ENCODE data around the gene CDH13. TPM values are rescaled to one million over a fixed set of nuclear protein-coding genes. Genes with fewer than 3 reads are reported as not detected.

The CDH13 gene
- total RNA-seq, 3 donors from 2014 or later, result 4.9 to 11.2 (median 9.8) TPM

DNA sequence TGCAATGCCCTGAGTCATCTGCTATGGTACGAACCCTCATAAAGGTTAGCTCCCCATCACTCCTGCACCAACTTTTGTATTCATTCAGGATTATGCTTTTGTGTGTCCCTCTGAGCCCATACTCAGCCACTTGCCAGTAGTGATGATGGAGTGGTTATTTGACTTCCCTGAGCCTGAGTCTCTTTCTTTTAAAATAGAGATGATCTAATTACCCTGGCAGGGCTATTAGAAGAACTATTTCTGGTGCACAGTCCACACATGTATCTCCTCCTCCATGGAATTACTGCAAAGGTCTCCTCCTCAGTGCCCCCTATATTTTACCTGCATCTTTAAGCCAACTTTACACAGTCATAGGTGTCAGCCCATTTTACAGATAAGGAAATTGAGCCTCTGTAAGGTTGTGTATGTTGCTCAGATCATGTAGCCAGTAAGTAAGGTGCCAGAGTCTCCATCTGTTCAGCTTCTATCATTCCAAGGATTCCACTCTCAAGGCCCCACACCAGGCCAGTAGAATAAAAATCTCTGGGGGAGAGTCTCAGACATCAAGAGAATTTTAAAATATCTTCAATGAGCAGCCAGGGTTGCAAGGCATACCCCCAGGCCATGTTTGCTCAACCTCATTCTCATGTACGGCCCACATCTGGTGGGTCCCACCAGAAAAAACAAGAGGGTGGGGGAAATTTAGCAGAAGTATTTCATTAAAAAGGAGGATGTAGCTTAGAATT lies 847.3 kb downstream of the CDH13 start:
- Histone ChIP-seq H3K4me1 (ENCODE audit: low read depth) (no peaks in the 10 kb centered on the region), H3K9me3 (no peaks in the 10 kb centered on the region), H3K4me3 (no peak overlapping the region), H3K36me3 (ENCODE audit: low read depth) (no peaks in the 10 kb centered on the region)
- intact Hi-C loops (cut with DNase I, micrococcal nuclease), result no loop called here
- TF ChIP-seq, protein P1, sequence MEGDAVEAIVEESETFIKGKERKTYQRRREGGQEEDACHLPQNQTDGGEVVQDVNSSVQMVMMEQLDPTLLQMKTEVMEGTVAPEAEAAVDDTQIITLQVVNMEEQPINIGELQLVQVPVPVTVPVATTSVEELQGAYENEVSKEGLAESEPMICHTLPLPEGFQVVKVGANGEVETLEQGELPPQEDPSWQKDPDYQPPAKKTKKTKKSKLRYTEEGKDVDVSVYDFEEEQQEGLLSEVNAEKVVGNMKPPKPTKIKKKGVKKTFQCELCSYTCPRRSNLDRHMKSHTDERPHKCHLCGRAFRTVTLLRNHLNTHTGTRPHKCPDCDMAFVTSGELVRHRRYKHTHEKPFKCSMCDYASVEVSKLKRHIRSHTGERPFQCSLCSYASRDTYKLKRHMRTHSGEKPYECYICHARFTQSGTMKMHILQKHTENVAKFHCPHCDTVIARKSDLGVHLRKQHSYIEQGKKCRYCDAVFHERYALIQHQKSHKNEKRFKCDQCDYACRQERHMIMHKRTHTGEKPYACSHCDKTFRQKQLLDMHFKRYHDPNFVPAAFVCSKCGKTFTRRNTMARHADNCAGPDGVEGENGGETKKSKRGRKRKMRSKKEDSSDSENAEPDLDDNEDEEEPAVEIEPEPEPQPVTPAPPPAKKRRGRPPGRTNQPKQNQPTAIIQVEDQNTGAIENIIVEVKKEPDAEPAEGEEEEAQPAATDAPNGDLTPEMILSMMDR (IDR thresholded peaks at IDR 0.05), result no peak
- ATAC-seq (no peak), DNase-seq (no peak)

DNA sequence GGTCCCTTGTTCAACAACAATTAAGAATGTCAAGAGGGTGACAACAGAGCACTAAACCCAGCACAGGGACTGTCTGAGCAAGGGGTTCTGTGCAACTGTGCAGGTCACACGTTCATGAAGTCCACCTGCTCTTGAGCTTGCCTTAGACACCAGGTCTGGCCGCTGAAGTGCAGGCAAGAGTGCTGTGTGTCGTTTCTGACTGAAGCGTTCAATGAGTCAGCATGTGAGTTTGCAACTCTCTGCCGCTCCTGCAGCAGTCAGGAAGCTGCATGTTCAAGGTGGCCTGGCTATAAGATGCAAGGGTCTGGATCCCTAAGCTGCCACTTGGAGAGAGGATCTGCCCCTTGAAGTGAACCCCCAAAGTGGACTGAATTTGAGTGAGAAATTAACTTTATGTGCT lies 848.3 kb downstream of the CDH13 start:
- intact Hi-C loops (cut with DNase I, micrococcal nuclease), result no loop called here
- DNase-seq, result no peak
- H3K9me3 ChIP-seq, result no peaks in the 10 kb centered on the region
- H3K4me1 ChIP-seq (ENCODE audit: low read depth), result no peaks in the 10 kb centered on the region
- no peak for ATAC-seq
- H3K4me3 ChIP-seq, result no peak overlapping the region
- TF ChIP-seq, protein P1 (IDR thresholded peaks at IDR 0.05), result no peak
- no peaks in the 10 kb centered on the region for H3K36me3 ChIP-seq (ENCODE audit: low read depth)

DNA sequence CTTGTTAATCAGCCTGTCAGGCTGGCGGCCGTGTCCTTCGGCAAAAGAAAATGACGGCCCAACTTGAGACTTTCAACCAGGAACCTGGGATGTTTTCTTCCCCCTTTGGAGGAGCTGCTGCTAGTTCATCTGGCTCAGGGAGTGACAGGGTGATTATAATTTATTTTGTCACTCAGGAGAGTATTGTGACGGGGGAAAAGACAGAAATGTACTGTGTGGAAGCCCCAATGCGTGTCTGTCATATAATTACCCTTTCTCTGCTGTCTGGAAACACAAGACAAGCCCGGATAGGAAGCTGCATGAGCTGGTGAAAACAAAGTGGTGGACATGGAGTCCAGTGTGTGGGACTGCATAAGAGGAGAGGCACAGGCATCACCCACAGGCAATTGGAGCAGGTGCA lies 854.8 kb downstream of the CDH13 start:
- H3K36me3 ChIP-seq (ENCODE audit: low read depth), result no peaks in the 10 kb centered on the region
- DNase-seq (no peak), ATAC-seq (no peak)
- H3K4me1 ChIP-seq (ENCODE audit: low read depth), result no peaks in the 10 kb centered on the region
- intact Hi-C loops (cut with DNase I, micrococcal nuclease), result no loop called here
- H3K4me3 ChIP-seq, result no peak overlapping the region
- TF ChIP-seq, protein P1 (IDR thresholded peaks at IDR 0.05), result no peak
- no peaks in the 10 kb centered on the region for H3K9me3 ChIP-seq

DNA sequence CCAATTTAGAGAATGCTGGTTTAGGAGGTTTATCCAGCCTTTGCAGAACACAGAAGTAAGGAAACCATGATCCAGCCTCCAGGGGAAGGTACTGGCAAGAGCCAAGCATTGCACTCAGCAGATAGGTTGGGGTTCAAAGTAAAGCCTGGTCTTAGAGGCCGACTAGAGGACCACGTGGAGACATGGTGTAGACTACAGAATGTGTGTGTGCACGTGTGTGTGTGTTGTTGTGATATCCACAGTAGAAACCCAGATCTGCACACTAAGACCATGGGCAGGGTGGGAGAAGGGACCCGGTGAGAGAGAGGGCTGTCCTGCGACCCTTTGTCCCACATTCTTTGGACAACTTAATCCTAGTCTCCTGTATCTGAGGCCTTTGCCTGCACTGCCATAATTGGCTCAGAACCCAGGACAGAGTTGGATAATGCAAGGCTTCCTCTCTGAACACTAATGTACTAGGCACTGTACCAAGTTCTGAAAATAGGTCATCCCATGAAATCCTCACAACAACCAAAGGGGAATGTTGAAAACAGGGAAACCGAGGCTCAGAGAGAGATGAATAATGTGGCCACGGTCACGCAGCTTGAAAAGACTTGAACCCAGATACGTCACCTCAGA lies 855.9 kb downstream of the CDH13 start:
- Histone ChIP-seq H3K9me3 (no peaks in the 10 kb centered on the region), H3K4me1 (ENCODE audit: low read depth) (no peaks in the 10 kb centered on the region), H3K4me3 (no peak overlapping the region), H3K36me3 (ENCODE audit: low read depth) (no peaks in the 10 kb centered on the region)
- intact Hi-C loops (cut with DNase I, micrococcal nuclease), result no loop called here
- TF ChIP-seq, protein P1 (IDR thresholded peaks at IDR 0.05), result no peak
- DNase-seq, result no peak
- ATAC-seq, result no peak

DNA sequence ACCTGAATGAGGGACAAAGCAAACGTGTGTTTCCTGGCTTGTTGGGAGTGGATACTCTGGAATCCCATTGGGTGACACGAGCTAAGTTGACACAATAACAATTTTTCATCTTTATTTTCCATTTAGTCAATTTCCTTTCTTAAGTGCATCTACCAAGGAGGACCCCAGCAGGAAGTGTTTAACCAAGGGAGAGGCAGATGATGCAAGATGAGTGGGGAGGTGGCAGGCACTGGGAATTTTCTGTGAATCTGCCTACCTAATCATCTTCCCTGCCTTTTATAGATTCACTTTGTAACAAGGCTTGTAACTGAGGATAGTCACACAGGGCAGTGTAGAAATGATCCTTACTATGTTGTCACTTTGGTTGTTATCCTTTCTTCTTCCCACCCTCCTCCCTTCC lies 863.3 kb downstream of the CDH13 start:
- Histone ChIP-seq H3K9me3 (no peaks in the 10 kb centered on the region), H3K4me1 (ENCODE audit: low read depth) (no peaks in the 10 kb centered on the region), H3K36me3 (ENCODE audit: low read depth) (no peaks in the 10 kb centered on the region), H3K4me3 (no peak overlapping the region)
- ATAC-seq (no peak), DNase-seq (no peak)
- TF ChIP-seq, protein P1 (IDR thresholded peaks at IDR 0.05), result no peak
- intact Hi-C loops (cut with DNase I, micrococcal nuclease), result no loop called here

Data from mucosa of descending colon (tissue), 3 donors.